GM18505 (cell line): Measurements from ENCODE around the gene FURIN.
"Not testable (repeated sequence)": the region's sequence is repeated elsewhere in the genome, so short reads cannot be mapped to it uniquely, and the experiment has no call there.

Experiments
- ATAC-seq: cut with Tn5 transposase; IDR thresholded peaks from one replicate; pipeline ENCODE4 v1.9.1; 2021; ENCODE audit not compliant: unreplicated experiment
- POLR2A ChIP-seq: IDR thresholded peaks from 4 replicates; pipeline ENCODE4 v1.6.1; 2011; ENCODE audit warnings: borderline replicate concordance; ENCODE audit not compliant: insufficient read depth, insufficient read length; ENCODE audit errors: extremely low read depth

FURIN gene

GRCh38 chr15:90836296-90836871 is 32.0 kb upstream of the FURIN start:
- TF ChIP-seq POLR2A = no peak

GRCh38 chr15:90837094-90837493 is 31.3 kb upstream of the FURIN start:
- no peak for ATAC-seq
- TF ChIP-seq POLR2A = no peak

More at GRCh38 chr15:90836296-90836871, 32.0 kb upstream of the FURIN start:
- no peak for ATAC-seq

- no peak for TF ChIP-seq POLR2A
- ATAC-seq = no peak
Observed at GRCh38 chr15:90838139-90838538, 30.2 kb upstream of the FURIN start.

- no peak for ATAC-seq
- no peak for TF ChIP-seq POLR2A
Observed at GRCh38 chr15:90838544-90838943, 29.8 kb upstream of the FURIN start.

GRCh38 chr15:90839187-90840071 is 29.0 kb upstream of the FURIN start:
- TF ChIP-seq POLR2A = peak; percentile 72
- ATAC-seq = peak; percentile 83

GRCh38 chr15:90840157-90840855 is 28.1 kb upstream of the FURIN start:
- no peak for ATAC-seq
- TF ChIP-seq POLR2A = no peak

- ATAC-seq = no peak
- TF ChIP-seq POLR2A = no peak
Observed at GRCh38 chr15:90840954-90841353, 27.4 kb upstream of the FURIN start.

GRCh38 chr15:90844696-90845095 is 23.7 kb upstream of the FURIN start:
- ATAC-seq = no peak

GRCh38 chr15:90845201-90845949 is 23.0 kb upstream of the FURIN start:
- TF ChIP-seq POLR2A = peak; percentile 11
- peak; percentile 79 for ATAC-seq

More at GRCh38 chr15:90844696-90845095, 23.7 kb upstream of the FURIN start:
- TF ChIP-seq POLR2A = no peak

- ATAC-seq = not testable (repeated sequence)
Observed at GRCh38 chr15:90849424-90849823, 19.0 kb upstream of the FURIN start.

GRCh38 chr15:90851114-90851513 is 17.3 kb upstream of the FURIN start:
- no peak for TF ChIP-seq POLR2A
- no peak for ATAC-seq

- no peak for ATAC-seq
- no peak for TF ChIP-seq POLR2A
Observed at GRCh38 chr15:90851940-90852339, 16.4 kb upstream of the FURIN start.

GRCh38 chr15:90855139-90855538 is 13.2 kb upstream of the FURIN start:
- ATAC-seq = no peak
- TF ChIP-seq POLR2A = no peak
